HepG2 (cell line): ENCODE results near the gene CNP. TPM values are rescaled to one million over a fixed set of nuclear protein-coding genes. Genes with fewer than 3 reads are reported as not detected.

Source experiments
- ARID3A ChIP-seq: IDR thresholded peaks from 2 replicates; pipeline ENCODE4 v1.6.1; 2012; ENCODE audit warnings: low read depth, low read length, improper control_type of control experiment
- FOXA3 ChIP-seq: IDR thresholded peaks from 2 replicates; pipeline ENCODE4 v1.6.1; 2016; ENCODE audit warnings: missing genetic modification reagents, missing compliant biosample characterization
- GTF3A ChIP-seq: sonication (generic); formaldehyde crosslinking; conservative IDR thresholded peaks from 2 replicates; pipeline ENCODE4 v1.4.0; 2020; ENCODE audit warnings: mild to moderate bottlenecking, missing genetic modification reagents
- HINFP ChIP-seq: sonication (generic); formaldehyde crosslinking; IDR thresholded peaks from 2 replicates; pipeline ENCODE4 v1.4.0; 2020; ENCODE audit warnings: low read depth, mild to moderate bottlenecking, missing genetic modification reagents
- HNRNPH1 ChIP-seq: fragments of 200-400 bp; formaldehyde crosslinking; optimal IDR thresholded peaks from 2 replicates; pipeline ENCODE3; 2017; ENCODE audit warnings: mild to moderate bottlenecking, low read depth, low read length
- NONO ChIP-seq, 2 experiments: fragments of 450-650 bp in 1 of 2; sonication (generic) in 1 of 2; formaldehyde crosslinking in 1 of 2; IDR thresholded peaks in 1 of 2; conservative IDR thresholded peaks in 1 of 2; 2 replicates each; pipeline versions ENCODE4 v1.6.1 to v1.8.0; 2017 to 2022; ENCODE audit warnings: mild to moderate bottlenecking in 1 of 2, missing genetic modification reagents in 1 of 2, moderate library complexity in 1 of 2
- PCBP2 ChIP-seq: fragments of 200-400 bp; formaldehyde crosslinking; optimal IDR thresholded peaks from 2 replicates; pipeline ENCODE3; 2018; ENCODE audit warnings: low read length, low read depth; ENCODE audit not compliant: poor library complexity, severe bottlenecking
- PRDM10 ChIP-seq: sonication (generic); formaldehyde crosslinking; IDR thresholded peaks from 2 replicates; pipeline ENCODE4 v1.4.0; 2020; ENCODE audit warnings: low read depth, missing genetic modification reagents
- ZBTB38 ChIP-seq: sonication (generic); formaldehyde crosslinking; IDR thresholded peaks from 2 replicates; pipeline ENCODE4 v1.5.1; 2020; ENCODE audit warnings: mild to moderate bottlenecking, missing genetic modification reagents
- ZNF18 ChIP-seq: sonication (generic); formaldehyde crosslinking; IDR thresholded peaks from 2 replicates; pipeline ENCODE4 v1.8.0; 2022; ENCODE audit warnings: mild to moderate bottlenecking, missing genetic modification reagents; ENCODE audit not compliant: insufficient replicate concordance
- ZNF260 ChIP-seq: sonication (generic); formaldehyde crosslinking; IDR thresholded peaks from 2 replicates; pipeline ENCODE4 v1.4.0; 2020; ENCODE audit warnings: missing genetic modification reagents, low read depth, mild to moderate bottlenecking, borderline replicate concordance
- ZNF549 ChIP-seq: sonication (generic); formaldehyde crosslinking; IDR thresholded peaks from 2 replicates; pipeline ENCODE4 v1.5.0; 2020; ENCODE audit warnings: missing genetic modification reagents
- ZNF552 ChIP-seq: sonication (generic); formaldehyde crosslinking; IDR thresholded peaks from 2 replicates; pipeline ENCODE4 v1.9.0; 2022; ENCODE audit warnings: missing genetic modification reagents, mild to moderate bottlenecking, borderline replicate concordance
- polyA plus RNA-seq, 8 experiments: library from polyadenylated mRNA; depleted of rRNA in 3 of 8; stranded (reverse) in 7 of 8; unstranded in 1 of 8; fragments of >200 nt; fragmentation: Illumina TruSeq in 4 of 8; extraction: Trizol in 4 of 8; gene quantifications; 2 replicates each; pipeline versions ENCODE4 v1.2.1 to v1.2.3, GENCODE V29; 2011 to 2016; ENCODE audit warnings: low read depth in 4 of 8, missing spikeins in 1 of 8, mixed read lengths in 1 of 8; ENCODE audit not compliant: insufficient read depth in 1 of 8
- total RNA-seq, 5 experiments: library from RNA; depleted of rRNA; stranded (reverse); fragments of >200 nt; fragmentation: Illumina TruSeq; extraction: Trizol; gene quantifications; 2 replicates each; pipeline ENCODE4 v1.2.3, GENCODE V29; 2016; ENCODE audit warnings: low read depth in 1 of 5
- TF ChIP-seq, protein P1 (sequence below): sonication (generic); formaldehyde crosslinking; IDR thresholded peaks from 2 replicates; pipeline ENCODE4 v1.9.0; 2022; ENCODE audit warnings: low read depth, missing genetic modification reagents
- TF ChIP-seq, protein P2 (sequence below): IDR thresholded peaks from 2 replicates; pipeline ENCODE4 v1.6.1; 2016

Gene CNP
- total and polyA plus RNA-seq, 2 of the 13 experiments (the other 11 are each of a cell fraction or from before 2014, with no cell fraction given), result 97.2 to 161 TPM

- peak; percentile 37; the same call in 1 of the 2 replicates for TF ChIP-seq PRDM10 (CRISPR knock-in tag)
- TF ChIP-seq ZNF549 (CRISPR knock-in tag), result no peak
- no peak for TF ChIP-seq ZNF552 (CRISPR knock-in tag)
- TF ChIP-seq, protein P1, sequence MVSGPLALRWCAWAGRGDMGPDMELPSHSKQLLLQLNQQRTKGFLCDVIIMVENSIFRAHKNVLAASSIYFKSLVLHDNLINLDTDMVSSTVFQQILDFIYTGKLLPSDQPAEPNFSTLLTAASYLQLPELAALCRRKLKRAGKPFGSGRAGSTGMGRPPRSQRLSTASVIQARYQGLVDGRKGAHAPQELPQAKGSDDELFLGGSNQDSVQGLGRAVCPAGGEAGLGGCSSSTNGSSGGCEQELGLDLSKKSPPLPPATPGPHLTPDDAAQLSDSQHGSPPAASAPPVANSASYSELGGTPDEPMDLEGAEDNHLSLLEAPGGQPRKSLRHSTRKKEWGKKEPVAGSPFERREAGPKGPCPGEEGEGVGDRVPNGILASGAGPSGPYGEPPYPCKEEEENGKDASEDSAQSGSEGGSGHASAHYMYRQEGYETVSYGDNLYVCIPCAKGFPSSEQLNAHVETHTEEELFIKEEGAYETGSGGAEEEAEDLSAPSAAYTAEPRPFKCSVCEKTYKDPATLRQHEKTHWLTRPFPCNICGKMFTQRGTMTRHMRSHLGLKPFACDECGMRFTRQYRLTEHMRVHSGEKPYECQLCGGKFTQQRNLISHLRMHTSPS, result no peak
- TF ChIP-seq GTF3A, result no peak
- TF ChIP-seq HNRNPH1, result no peak
- 0 out of 2 replicates have a peak, but pooled peaks have one; percentile 50 for TF ChIP-seq HINFP
- no peak for TF ChIP-seq ZNF260 (CRISPR knock-in tag)
- TF ChIP-seq ZNF18 (CRISPR knock-in tag), result peak; percentile 98
- peak; percentile 36; the same call in 1 of the 2 replicates for TF ChIP-seq FOXA3 (CRISPR knock-in tag)
- TF ChIP-seq, protein P2, sequence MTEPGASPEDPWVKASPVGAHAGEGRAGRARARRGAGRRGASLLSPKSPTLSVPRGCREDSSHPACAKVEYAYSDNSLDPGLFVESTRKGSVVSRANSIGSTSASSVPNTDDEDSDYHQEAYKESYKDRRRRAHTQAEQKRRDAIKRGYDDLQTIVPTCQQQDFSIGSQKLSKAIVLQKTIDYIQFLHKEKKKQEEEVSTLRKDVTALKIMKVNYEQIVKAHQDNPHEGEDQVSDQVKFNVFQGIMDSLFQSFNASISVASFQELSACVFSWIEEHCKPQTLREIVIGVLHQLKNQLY (CRISPR knock-in tag), result peak; percentile 58; the same call in 1 of the 2 replicates
- no peak for TF ChIP-seq NONO (IDR thresholded peaks at IDR 0.05)
- no peak for TF ChIP-seq NONO (CRISPR knock-in tag; conservative IDR thresholded peaks at IDR 0.05)
- TF ChIP-seq PCBP2, result no peak
- TF ChIP-seq ZBTB38, result peak; percentile 71; the same call in 1 of the 2 replicates
- TF ChIP-seq ARID3A, result no peak
Observed at GRCh38 chr17:41957031-41957868, 9.3 kb upstream of the CNP start (continued).
